GM21423 (cell line): ENCODE data around the gene ERCC6L.
"Not testable (repeated sequence)": the region's sequence is repeated elsewhere in the genome, so short reads cannot be mapped to it uniquely, and the experiment has no call there.

Source experiments
- ATAC-seq: cut with Tn5 transposase; IDR thresholded peaks from one replicate; pipeline ENCODE4 v1.9.1; 2021; ENCODE audit warnings: mild to moderate bottlenecking, moderate library complexity; ENCODE audit not compliant: unreplicated experiment

ERCC6L gene

GRCh38 chrX:72254816-72255215 lies 16.0 kb upstream of the ERCC6L start:
- ATAC-seq: no peak

- no peak for ATAC-seq
Measured at GRCh38 chrX:72253686-72254085, 14.9 kb upstream of the ERCC6L start.

- no peak for ATAC-seq
Measured at GRCh38 chrX:72247206-72247942, 8.5 kb upstream of the ERCC6L start.

GRCh38 chrX:72245461-72246089 lies 6.7 kb upstream of the ERCC6L start:
- ATAC-seq: no peak

GRCh38 chrX:72243472-72243871 lies 4.6 kb upstream of the ERCC6L start:
- no peak for ATAC-seq

GRCh38 chrX:72240976-72241375 lies 2.1 kb upstream of the ERCC6L start:
- no peak for ATAC-seq

- no peak for ATAC-seq
Measured at GRCh38 chrX:72238183-72238582, 644 bp downstream of the ERCC6L start.

GRCh38 chrX:72236841-72237240 lies 2.0 kb downstream of the ERCC6L start:
- no peak for ATAC-seq

- no peak for ATAC-seq
Measured at GRCh38 chrX:72230290-72230689, 8.5 kb downstream of the ERCC6L start.

- ATAC-seq: not testable (repeated sequence)
Measured at GRCh38 chrX:72220375-72220774, 18.5 kb downstream of the ERCC6L start.

- ATAC-seq: no peak
Measured at GRCh38 chrX:72216973-72217372, 21.9 kb downstream of the ERCC6L start.

GRCh38 chrX:72208126-72208800 lies 30.6 kb downstream of the ERCC6L start:
- ATAC-seq: no peak

- no peak for ATAC-seq
Measured at GRCh38 chrX:72207366-72207765, 31.5 kb downstream of the ERCC6L start.

GRCh38 chrX:72205706-72206105 lies 33.1 kb downstream of the ERCC6L start:
- no peak for ATAC-seq

- ATAC-seq: no peak
Measured at GRCh38 chrX:72203421-72203820, 35.4 kb downstream of the ERCC6L start.

GRCh38 chrX:72202792-72203401 lies 35.9 kb downstream of the ERCC6L start:
- no peak for ATAC-seq

- ATAC-seq: no peak
Measured at GRCh38 chrX:72201836-72202536, 36.8 kb downstream of the ERCC6L start.

GRCh38 chrX:72182924-72183323 lies 55.9 kb downstream of the ERCC6L start:
- ATAC-seq: no peak

GRCh38 chrX:72181178-72182125 lies 57.4 kb downstream of the ERCC6L start, which contains the start of gene PIN4:
TSS of gene PIN4 (plus strand) at chrX:72181757. CDS start at chrX:72181786, 29 bp downstream.
- peak; percentile 97 for ATAC-seq

GRCh38 chrX:72180539-72180938 lies 58.3 kb downstream of the ERCC6L start:
- no peak for ATAC-seq
